HG02884 (cell line): ENCODE results near the gene IGSF23.
"Not testable (repeated sequence)": the region's sequence is repeated elsewhere in the genome, so short reads cannot be mapped to it uniquely, and the experiment has no call there.

Experiments
- ATAC-seq: cut with Tn5 transposase; IDR thresholded peaks from one replicate; pipeline ENCODE4 v1.9.1; 2021; ENCODE audit warnings: mild to moderate bottlenecking, moderate library complexity; ENCODE audit not compliant: unreplicated experiment

The IGSF23 gene

GRCh38 chr19:44611812-44612295 is 1.5 kb upstream of the IGSF23 start:
- ATAC-seq: no peak

- no peak for ATAC-seq
Measured at GRCh38 chr19:44614313-44614712, 950 bp downstream of the IGSF23 start.

- no peak for ATAC-seq
Measured at GRCh38 chr19:44615863-44616247, 2.5 kb downstream of the IGSF23 start.

GRCh38 chr19:44617110-44617880 is 3.9 kb downstream of the IGSF23 start:
- no peak for ATAC-seq

- no peak for ATAC-seq
Measured at GRCh38 chr19:44618640-44619357, 5.4 kb downstream of the IGSF23 start.

GRCh38 chr19:44620667-44621066 is 7.3 kb downstream of the IGSF23 start:
- ATAC-seq: no peak

- no peak for ATAC-seq
Measured at GRCh38 chr19:44621367-44621766, 8.0 kb downstream of the IGSF23 start.

- no peak for ATAC-seq
Measured at GRCh38 chr19:44623080-44623479, 9.7 kb downstream of the IGSF23 start.

- ATAC-seq: no peak
Measured at GRCh38 chr19:44623626-44624025, 10.3 kb downstream of the IGSF23 start.

GRCh38 chr19:44624840-44625354 is 11.5 kb downstream of the IGSF23 start:
- no peak for ATAC-seq

GRCh38 chr19:44625637-44626036 is 12.3 kb downstream of the IGSF23 start:
- ATAC-seq: not testable (repeated sequence)

- no peak for ATAC-seq
Measured at GRCh38 chr19:44626048-44626624, 12.8 kb downstream of the IGSF23 start.

GRCh38 chr19:44627631-44628030 is 14.3 kb downstream of the IGSF23 start:
- no peak for ATAC-seq

- no peak for ATAC-seq
Measured at GRCh38 chr19:44628793-44629192, 15.4 kb downstream of the IGSF23 start.

- ATAC-seq: not testable (repeated sequence)
Measured at GRCh38 chr19:44631611-44632010, 18.2 kb downstream of the IGSF23 start.

GRCh38 chr19:44634058-44634457 is 20.7 kb downstream of the IGSF23 start:
- ATAC-seq: not testable (repeated sequence)

- no peak for ATAC-seq
Measured at GRCh38 chr19:44634785-44635184, 21.4 kb downstream of the IGSF23 start.

- no peak for ATAC-seq
Measured at GRCh38 chr19:44635581-44636438, 22.4 kb downstream of the IGSF23 start.

- ATAC-seq: no peak
Measured at GRCh38 chr19:44636439-44637389, 23.4 kb downstream of the IGSF23 start.

GRCh38 chr19:44637390-44637764 is 24.0 kb downstream of the IGSF23 start:
- ATAC-seq: no peak
